ENCODE results near the gene ARHGAP24.

The ARHGAP24 gene

DNA sequence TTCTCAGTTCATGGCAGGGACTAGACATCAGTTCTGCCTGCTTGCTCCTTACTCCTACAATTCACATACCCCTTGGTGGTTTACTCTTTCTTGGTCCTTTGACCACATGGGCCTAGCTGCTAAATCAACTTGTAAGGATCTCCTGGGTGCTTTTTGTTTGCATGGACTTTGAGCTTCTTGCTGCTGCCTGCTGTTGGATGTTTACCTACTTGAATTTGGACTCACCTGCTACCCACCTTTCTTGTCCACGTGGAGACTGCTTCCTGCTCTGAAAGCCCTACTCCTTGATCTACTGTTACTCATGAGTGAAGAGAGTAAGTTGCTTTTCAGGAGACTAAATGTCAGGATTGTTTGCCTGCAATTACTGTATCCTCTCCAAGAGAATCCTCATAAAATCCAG, 15.2 kb upstream of the ARHGAP24 start:
- TF ChIP-seq, protein P1, sequence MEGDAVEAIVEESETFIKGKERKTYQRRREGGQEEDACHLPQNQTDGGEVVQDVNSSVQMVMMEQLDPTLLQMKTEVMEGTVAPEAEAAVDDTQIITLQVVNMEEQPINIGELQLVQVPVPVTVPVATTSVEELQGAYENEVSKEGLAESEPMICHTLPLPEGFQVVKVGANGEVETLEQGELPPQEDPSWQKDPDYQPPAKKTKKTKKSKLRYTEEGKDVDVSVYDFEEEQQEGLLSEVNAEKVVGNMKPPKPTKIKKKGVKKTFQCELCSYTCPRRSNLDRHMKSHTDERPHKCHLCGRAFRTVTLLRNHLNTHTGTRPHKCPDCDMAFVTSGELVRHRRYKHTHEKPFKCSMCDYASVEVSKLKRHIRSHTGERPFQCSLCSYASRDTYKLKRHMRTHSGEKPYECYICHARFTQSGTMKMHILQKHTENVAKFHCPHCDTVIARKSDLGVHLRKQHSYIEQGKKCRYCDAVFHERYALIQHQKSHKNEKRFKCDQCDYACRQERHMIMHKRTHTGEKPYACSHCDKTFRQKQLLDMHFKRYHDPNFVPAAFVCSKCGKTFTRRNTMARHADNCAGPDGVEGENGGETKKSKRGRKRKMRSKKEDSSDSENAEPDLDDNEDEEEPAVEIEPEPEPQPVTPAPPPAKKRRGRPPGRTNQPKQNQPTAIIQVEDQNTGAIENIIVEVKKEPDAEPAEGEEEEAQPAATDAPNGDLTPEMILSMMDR (IDR thresholded peaks at IDR 0.05; ENCODE audit: low read depth, low read length) = no peak
- no peak for DNase-seq (ENCODE audit: extremely low read depth, low read depth)

DNA sequence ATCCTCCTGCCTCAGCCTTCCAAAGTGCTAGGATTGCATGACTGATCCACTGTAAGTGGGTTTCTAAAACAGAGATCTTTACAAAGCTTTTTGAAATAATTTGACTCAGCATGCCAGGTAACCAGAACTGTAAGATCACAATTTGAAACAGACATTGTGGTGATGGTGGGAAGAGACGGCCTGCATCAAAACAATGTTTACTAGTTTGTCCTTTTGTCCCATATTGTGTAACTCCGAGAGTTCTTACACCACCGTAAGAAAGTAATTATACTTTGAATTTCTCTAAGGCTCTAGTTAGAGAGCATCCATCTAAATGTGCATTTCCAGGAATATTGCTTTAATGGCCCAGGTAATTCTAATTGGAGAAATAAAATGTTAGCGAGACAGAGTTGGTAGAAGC, 594 bp upstream of the ARHGAP24 start:
- DNase-seq (ENCODE audit: extremely low read depth, low read depth) = no peak
- TF ChIP-seq, protein P1 (IDR thresholded peaks at IDR 0.05; ENCODE audit: low read depth, low read length) = no peak

GRCh38 chr4:85475631-85476233, 782 bp downstream of the ARHGAP24 start:
- DNase-seq (ENCODE audit: extremely low read depth, low read depth) = no peak
- TF ChIP-seq, protein P1 (IDR thresholded peaks at IDR 0.05; ENCODE audit: low read depth, low read length) = no peak

GRCh38 chr4:85476381-85476780, 1.4 kb downstream of the ARHGAP24 start:
- TF ChIP-seq, protein P1 (IDR thresholded peaks at IDR 0.05; ENCODE audit: low read depth, low read length) = no peak
- no peak for DNase-seq (ENCODE audit: extremely low read depth, low read depth)

GRCh38 chr4:85477534-85477933, 2.6 kb downstream of the ARHGAP24 start:
- TF ChIP-seq, protein P1 (IDR thresholded peaks at IDR 0.05; ENCODE audit: low read depth, low read length) = no peak

GRCh38 chr4:85478576-85478975, 3.6 kb downstream of the ARHGAP24 start:
- TF ChIP-seq, protein P1 (IDR thresholded peaks at IDR 0.05; ENCODE audit: low read depth, low read length) = no peak

More at GRCh38 chr4:85477534-85477933, 2.6 kb downstream of the ARHGAP24 start:
- DNase-seq (ENCODE audit: extremely low read depth, low read depth) = no peak

DNA sequence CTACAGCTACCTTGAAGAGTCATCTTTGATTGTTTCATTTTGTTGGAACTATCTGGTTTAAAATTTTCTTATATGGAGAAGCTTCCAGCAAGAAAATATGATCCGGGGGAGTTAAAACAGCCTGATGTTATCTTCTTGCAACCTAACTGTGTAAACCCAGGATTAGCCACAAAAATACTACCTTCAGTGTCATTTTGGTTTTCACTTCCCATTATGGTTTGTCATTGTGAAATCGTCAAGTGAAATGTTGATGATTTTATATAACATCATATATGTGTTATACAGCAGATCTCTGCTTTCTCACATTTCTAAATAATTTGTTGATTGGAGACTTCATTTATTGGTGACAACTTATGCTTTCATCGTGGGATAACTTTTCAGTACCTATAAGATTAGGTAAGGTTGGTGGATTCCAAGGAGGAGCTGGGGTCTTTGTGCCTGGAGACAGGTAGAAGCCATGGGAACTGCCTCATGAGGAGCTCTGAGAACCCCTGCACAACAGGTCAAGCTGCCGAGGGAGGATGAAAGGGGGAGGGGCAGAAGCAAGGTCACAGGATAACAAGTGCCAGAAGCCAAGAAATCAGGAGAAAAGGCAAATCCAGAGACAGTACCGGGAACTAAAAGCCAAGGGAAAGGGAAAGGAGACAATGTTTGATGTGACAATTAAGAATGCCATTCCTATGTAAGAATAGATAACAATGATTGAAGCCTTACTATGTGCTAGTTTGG, 7.2 kb downstream of the ARHGAP24 start:
- DNase-seq (ENCODE audit: extremely low read depth, low read depth) = no peak
- TF ChIP-seq, protein P1 (IDR thresholded peaks at IDR 0.05; ENCODE audit: low read depth, low read length) = no peak

More at GRCh38 chr4:85478576-85478975, 3.6 kb downstream of the ARHGAP24 start:
- no peak for DNase-seq (ENCODE audit: extremely low read depth, low read depth)
